Activated CD8-positive, alpha-beta memory T cell treated with anti-CD3 and anti-CD28 coated beads for 1 hour (primary cell): ENCODE results near the gene LDLRAD1.
"Not testable (repeated sequence)": the region's sequence is repeated elsewhere in the genome, so short reads cannot be mapped to it uniquely, and the experiment has no call there.

Experiments
- DNase-seq, 2 donors: peaks; one replicate each; pipeline ENCODE4 v3.0.0-alpha.2; 2020; ENCODE audit warnings: low read depth in 1 of 2; ENCODE audit errors: extremely low read depth in 1 of 2

Gene LDLRAD1

GRCh38 chr1:53995683-53996082 lies 22.3 kb downstream of the LDLRAD1 start:
- DNase-seq = no peak

DNA sequence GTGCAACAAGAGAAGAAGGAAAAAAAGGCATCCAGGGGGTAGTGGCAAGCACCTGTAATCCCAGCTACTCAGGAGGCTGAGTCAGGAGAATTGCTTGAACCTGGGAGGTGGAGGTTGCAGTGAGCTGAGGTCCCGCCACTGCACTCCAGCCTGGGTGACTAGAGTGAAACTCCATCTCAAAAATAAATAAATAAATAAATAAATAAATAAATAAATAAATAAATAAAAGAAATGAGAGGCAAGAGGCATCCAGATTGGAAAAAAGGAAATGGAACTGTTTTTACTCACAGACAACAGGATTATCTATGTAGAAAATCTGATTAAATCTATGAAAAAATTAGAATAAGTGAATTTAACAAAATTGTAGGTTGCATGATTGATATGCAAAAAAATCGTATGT lies 23.5 kb downstream of the LDLRAD1 start:
- DNase-seq = not testable (repeated sequence)

DNA sequence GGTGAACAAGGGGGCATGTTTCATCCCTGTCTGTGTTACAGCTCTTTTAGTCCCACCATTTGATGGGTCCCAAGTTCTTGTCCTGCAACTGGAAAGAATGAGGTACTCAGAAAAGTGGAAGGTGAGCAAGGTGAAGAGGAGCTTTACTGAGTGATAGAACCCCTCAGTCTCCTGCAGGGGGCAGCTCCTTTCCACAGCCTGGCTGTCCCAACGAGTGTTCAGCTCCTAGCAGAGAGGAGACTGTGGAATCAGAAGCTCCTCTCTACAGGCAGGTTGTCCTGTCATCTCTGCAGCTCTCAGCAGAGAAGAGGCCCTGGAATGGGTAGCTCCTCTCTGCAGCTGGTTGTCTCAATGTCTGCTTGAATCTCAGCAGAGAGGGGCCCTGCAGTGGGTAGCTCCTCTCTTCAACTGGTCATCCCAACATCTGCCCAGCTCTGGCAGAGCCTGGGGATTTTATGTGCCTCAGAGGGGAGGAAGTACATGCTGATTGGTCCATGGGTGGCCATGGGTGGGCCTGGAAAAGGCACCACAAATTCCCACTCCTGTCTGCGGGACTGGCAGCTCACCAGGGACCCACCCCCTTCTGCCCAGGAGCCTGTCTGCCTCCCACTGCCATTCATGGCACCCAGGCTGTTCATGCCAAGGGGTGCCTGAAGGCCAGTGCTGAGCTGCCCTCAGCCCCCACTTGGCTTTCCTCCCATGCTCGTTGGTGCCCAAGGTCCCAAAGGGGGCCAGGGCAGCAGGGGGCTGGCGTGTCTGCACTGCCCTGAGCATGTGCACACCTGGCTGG lies 25.7 kb downstream of the LDLRAD1 start:
- no peak for DNase-seq

DNA sequence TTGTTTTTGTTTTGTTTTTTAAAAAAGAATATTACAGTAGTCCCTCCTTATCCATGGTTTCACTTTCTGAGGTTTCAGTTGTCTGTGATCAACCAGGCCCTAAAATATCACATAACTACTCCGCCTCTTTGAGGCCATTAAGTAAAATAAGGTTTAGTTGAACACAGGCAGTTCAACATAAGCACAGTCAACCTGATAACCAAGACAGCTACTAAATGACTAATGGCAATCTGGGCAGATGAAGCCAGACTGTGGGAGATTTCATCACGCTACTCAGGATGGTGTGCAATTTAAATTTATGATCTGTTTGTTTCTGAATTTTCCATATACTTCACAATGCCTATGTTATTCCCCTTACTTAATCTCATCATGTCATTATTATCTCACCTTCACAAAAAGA lies 30.1 kb downstream of the LDLRAD1 start:
- DNase-seq = no peak

DNA sequence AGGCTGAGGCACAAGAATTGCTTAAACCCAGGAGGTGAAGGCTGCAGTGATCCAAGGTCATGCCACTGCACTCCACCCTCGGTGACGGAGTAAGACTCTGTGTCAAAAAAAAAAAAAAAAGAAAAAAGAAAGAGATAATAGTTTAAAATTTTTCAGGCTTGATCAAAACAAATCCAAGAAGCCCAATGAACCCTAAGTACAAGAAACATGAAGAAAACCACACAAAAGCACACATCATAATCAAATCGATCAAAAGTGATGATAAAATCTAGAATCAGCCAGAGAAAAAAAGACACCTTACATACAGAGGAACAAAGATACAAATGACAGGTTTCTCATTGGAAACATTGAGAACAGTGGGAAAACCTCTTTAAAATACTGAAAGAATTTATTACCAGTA lies 31.5 kb downstream of the LDLRAD1 start:
- no peak for DNase-seq

- DNase-seq = no peak
Observed at GRCh38 chr1:53984726-53985125, 33.3 kb downstream of the LDLRAD1 start.

DNA sequence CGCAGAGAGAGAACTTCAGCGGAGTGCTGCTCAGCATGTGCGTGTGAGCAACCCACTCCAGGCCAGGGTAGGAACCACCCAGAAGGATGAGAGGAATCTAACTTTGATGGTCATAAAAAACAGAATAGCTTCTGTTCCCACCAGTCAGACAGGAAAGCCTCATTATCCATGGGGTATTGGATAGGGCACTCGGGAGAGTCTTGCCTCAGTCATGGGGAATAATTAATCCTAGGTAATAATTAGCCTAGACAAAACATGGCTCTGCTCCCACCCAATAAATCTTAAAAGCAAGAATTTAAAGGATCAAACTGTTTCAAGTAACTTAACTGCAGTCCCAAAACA lies 35.3 kb downstream of the LDLRAD1 start:
- DNase-seq = no peak

DNA sequence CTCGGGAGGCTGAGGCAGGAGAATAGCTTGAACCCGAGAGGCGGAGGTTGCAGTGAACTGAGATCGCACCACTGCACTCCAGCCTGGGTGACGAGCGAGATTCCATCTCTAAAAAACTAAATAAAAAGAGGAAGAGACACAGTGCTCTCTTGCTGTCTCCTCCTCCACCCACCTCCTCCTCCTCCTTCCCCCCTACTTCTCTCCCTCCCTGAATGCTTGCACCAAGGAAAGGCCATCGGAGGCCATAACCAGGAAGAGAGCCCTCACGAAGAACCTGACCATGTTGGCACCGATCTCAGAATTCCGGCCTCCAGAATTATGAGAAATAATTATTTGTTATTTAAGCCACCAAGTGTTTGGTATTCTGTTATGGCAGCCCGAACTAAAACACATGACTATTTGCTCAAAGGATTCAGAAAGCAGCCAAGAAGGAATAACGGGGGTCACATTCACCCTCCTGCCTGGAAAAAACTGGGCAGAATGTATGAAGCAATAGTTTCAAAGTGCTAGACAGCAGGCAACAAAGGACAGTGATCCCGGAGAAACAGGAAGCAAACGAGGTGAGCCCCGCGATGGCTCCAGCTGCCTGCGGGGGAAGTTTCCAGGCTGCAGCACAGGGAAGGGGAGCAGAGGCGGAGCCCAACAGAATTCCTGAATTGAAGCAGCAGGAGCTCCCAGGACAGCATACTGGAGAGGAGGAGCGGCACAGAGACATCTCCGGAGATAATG lies 35.8 kb downstream of the LDLRAD1 start:
- no peak for DNase-seq

DNA sequence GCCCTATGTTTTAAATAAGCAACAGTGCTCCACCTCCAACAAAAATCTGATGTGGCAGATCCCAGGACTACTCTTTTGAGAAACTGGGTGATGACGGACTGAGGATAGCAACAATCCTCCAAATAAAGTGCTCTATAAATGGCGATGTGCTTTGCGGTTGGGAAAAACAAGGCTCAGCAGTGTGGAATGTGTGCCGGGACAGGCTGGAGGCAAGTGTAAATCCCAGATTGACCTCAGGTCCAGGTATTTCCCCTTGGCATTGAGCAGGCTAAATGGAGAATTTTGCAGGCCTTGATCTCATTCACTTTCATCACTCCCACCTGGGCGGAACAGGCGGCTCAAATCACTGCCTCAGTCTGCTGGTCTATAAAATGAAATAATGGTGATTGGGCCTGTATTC lies 36.8 kb downstream of the LDLRAD1 start:
- DNase-seq = no peak

GRCh38 chr1:53979712-53980450 lies 38.1 kb downstream of the LDLRAD1 start:
- DNase-seq = no peak

GRCh38 chr1:53975861-53976260 lies 42.1 kb downstream of the LDLRAD1 start:
- no peak for DNase-seq

DNA sequence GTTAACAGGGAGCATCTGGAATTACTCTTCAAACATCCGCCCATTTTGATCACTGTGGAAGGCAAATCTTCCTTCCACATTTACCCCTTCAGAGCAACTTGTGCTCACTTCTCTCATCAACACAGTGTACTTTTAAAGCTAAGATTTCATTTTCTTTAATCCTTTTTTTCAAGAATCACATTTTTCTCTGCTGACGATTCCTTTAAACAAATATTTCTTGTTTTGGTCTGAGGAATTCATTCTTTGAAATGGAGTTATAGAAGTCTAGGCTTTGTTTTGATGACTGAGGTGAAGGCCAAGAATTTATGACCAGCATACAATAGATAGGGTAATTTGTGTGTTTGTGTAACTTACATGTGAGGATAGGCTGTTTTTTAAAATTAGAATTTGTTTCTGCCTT lies 46.3 kb downstream of the LDLRAD1 start:
- DNase-seq = no peak

DNA sequence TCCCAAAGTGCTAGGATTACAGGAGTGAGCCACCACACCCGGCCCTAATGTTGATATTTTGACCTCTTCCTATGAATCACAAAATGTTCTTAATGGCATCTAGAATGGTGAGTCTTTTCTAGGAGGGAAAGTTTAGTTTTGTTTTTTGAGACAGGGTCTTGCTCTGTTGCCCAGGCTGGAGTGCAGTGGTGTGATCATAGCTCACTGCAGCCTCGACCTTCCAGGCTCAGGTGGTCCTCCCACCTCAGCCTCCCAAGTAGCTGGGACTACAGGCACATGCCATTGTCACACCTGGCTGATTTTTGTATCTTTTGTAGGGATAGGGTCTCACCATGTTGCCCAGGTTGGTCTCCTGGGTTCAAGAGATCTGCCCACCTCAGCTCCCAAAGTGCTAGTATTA lies 48.7 kb downstream of the LDLRAD1 start:
- not testable (repeated sequence) for DNase-seq

DNA sequence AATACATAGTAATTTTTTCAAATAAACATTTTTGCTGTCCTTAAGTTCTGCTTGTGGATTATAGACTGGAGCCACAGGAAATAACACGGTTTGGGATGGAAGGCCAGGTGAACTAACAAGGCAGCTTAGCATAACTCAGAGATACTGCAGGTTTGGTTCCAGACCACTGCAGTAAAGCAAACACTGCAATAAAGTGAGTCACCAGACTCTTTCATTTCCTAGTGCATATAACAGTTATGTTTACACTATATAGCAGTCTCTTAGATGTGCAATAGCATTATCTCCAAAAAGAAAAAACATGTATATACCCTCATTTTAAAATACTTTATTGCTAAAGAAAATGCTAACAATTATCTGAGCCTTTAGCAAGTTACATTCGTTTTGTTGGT lies 49.9 kb downstream of the LDLRAD1 start:
- DNase-seq = no peak

- no peak for DNase-seq
Observed at GRCh38 chr1:53967409-53968124, 50.4 kb downstream of the LDLRAD1 start.

- no peak for DNase-seq
Observed at GRCh38 chr1:53966794-53967193, 51.2 kb downstream of the LDLRAD1 start.

- no peak for DNase-seq
Observed at GRCh38 chr1:53964109-53964508, 53.9 kb downstream of the LDLRAD1 start.

DNA sequence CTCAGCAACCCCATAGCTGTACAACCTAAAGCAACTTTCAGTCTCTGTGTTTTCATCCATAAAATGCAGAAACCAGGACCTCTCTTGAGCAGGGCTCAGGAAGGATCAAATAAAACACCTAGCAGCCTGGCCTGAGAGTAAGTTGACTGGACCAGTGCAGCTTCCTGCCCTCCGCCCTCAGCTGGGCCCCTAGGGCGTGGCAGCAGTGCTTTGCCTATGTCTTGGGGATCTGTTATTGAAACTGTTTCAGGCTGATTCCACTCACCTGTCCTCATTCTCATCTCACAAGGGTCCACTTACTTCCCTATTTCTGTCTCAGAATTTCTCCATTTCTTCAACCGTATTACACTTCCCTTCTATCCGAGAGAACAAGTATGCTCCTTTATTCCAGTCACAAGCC lies 54.5 kb downstream of the LDLRAD1 start:
- DNase-seq = no peak

- DNase-seq = no peak
Observed at GRCh38 chr1:53962395-53962794, 55.6 kb downstream of the LDLRAD1 start.

- no peak for DNase-seq
Observed at GRCh38 chr1:53959664-53960250, 58.2 kb downstream of the LDLRAD1 start.
